ENCODE results near the gene SPOCK1. TPM values are rescaled to one million over a fixed set of nuclear protein-coding genes. Genes with fewer than 3 reads are reported as not detected.

Gene SPOCK1
- total and polyA plus RNA-seq, 2 of the 4 experiments (the other 2 are of a cell fraction) = 5.0 to 20.3 TPM

DNA sequence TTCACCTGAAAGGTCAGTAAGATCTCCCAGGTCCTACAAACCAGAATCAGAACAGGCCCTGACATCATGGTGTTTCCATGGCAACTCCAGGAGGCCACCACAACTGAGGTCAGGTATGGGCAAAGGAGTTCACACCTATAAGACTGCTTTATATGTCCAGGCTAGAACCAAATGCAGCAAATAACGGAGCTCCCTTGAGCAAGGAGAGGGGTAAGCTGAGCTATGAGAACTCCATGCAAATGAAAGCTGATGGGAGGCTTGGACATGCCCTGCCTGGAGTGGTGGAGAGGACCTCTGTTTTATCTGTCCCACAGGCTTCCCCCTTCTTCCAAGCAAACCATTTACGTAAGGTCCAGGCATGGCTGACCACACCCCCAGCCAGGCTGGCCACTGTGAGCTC lies 207.7 kb downstream of the SPOCK1 start:
- no peaks in the 10 kb centered on the region for H3K9me1 ChIP-seq (ENCODE audit: insufficient read depth, low read length)
- no peak overlapping the region for H3K4me2 ChIP-seq (ENCODE audit: low read depth, low read length)
- in situ Hi-C loops (cut with MboI; ENCODE audit: low sequenced_read_pairs) = no loop called here
- H3K27me3 ChIP-seq (ENCODE audit: control insufficient read depth, insufficient read depth, low read length) = peaks cover 6% of the 10 kb centered on the region
- H4K5ac ChIP-seq (ENCODE audit: low read depth, low read length) = no peak overlapping the region
- ChIA-PET CTCF (no interaction called here), POLR2A (ENCODE audit: unreplicated experiment) (no interaction called here)
- no peak overlapping the region for H3K14ac ChIP-seq (replicated peaks; ENCODE audit: low read depth, low read length)
- no peak overlapping the region for H3K4me3 ChIP-seq (ENCODE audit: insufficient read depth, low read depth, low read length)
- dilution Hi-C loops (cut with HindIII; ENCODE audit: low sequenced_read_pairs, unreplicated experiment) = no loop called here
- H3K56ac ChIP-seq (ENCODE audit: extremely low read depth, insufficient read depth, low read length) = no peak overlapping the region
- no peaks in the 10 kb centered on the region for H3K9me3 ChIP-seq (ENCODE audit: control insufficient read depth, insufficient read depth, low read length)
- peak overlapping the region; percentile 11 for H2AK9ac ChIP-seq (replicated peaks; ENCODE audit: low read depth, low read length, poor library complexity)
- H2BK20ac ChIP-seq (ENCODE audit: low read depth, low read length) = no peak overlapping the region
- TF ChIP-seq MXI1 (IDR thresholded peaks at IDR 0.05; ENCODE audit: borderline replicate concordance, low read depth, low read length) (no peak), RCOR1 (IDR thresholded peaks at IDR 0.05; ENCODE audit: insufficient replicate concordance, low read length) (no peak), NFE2L2 (IDR thresholded peaks at IDR 0.05; ENCODE audit: low read depth, low read length) (no peak), CEBPB (IDR thresholded peaks at IDR 0.05; ENCODE audit: low read depth, low read length) (no peak), FOS (IDR thresholded peaks at IDR 0.05; ENCODE audit: low read depth, low read length) (no peak), MAFK (IDR thresholded peaks at IDR 0.05; ENCODE audit: low read depth, low read length) (no peak), POLR2A (IDR thresholded peaks at IDR 0.05; ENCODE audit: low read depth, low read length) (no peak), RFX5 (IDR thresholded peaks at IDR 0.05; ENCODE audit: low read depth, low read length) (no peak)
- TF ChIP-seq, protein P1, sequence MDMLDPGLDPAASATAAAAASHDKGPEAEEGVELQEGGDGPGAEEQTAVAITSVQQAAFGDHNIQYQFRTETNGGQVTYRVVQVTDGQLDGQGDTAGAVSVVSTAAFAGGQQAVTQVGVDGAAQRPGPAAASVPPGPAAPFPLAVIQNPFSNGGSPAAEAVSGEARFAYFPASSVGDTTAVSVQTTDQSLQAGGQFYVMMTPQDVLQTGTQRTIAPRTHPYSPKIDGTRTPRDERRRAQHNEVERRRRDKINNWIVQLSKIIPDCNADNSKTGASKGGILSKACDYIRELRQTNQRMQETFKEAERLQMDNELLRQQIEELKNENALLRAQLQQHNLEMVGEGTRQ (IDR thresholded peaks at IDR 0.05; ENCODE audit: low read depth, low read length) = no peak
- TF ChIP-seq, protein P2, sequence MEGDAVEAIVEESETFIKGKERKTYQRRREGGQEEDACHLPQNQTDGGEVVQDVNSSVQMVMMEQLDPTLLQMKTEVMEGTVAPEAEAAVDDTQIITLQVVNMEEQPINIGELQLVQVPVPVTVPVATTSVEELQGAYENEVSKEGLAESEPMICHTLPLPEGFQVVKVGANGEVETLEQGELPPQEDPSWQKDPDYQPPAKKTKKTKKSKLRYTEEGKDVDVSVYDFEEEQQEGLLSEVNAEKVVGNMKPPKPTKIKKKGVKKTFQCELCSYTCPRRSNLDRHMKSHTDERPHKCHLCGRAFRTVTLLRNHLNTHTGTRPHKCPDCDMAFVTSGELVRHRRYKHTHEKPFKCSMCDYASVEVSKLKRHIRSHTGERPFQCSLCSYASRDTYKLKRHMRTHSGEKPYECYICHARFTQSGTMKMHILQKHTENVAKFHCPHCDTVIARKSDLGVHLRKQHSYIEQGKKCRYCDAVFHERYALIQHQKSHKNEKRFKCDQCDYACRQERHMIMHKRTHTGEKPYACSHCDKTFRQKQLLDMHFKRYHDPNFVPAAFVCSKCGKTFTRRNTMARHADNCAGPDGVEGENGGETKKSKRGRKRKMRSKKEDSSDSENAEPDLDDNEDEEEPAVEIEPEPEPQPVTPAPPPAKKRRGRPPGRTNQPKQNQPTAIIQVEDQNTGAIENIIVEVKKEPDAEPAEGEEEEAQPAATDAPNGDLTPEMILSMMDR (conservative IDR thresholded peaks at IDR 0.05; ENCODE audit: low read depth, low read length) = no peak
- no peak overlapping the region for H2AFZ ChIP-seq (replicated peaks; ENCODE audit: low read length, poor library complexity)
- no peak for ATAC-seq (ENCODE audit: low read depth)
- no peak for DNase-seq
- no CpG with 5 or more reads among the region's 2 CpGs for WGBS, 2 experiments (ENCODE audit: extremely low coverage in 2 of 2, insufficient read length in 1 of 2)
- no peaks in the 10 kb centered on the region for H3K79me1 ChIP-seq (ENCODE audit: low read depth in 1 of 2, low read length in 2 of 2)
- no peaks in the 10 kb centered on the region for H3K36me3 ChIP-seq (ENCODE audit: control insufficient read depth, insufficient read depth, low read length)
- H3K23ac ChIP-seq (ENCODE audit: low read depth, low read length) = no peak overlapping the region
- H3K27ac ChIP-seq (ENCODE audit: insufficient read depth, low read length) = no peak overlapping the region
- no peak overlapping the region for H2BK15ac ChIP-seq (ENCODE audit: low read depth, low read length)
- H3K4me1 ChIP-seq (ENCODE audit: control insufficient read depth, insufficient read depth, low read length) = no peaks in the 10 kb centered on the region
- no peak overlapping the region for H3K9ac ChIP-seq (ENCODE audit: low read depth, low read length)
- intact Hi-C loops (cut with micrococcal nuclease) = no loop called here
- no peak overlapping the region for H3K4ac ChIP-seq (ENCODE audit: low read depth, low read length)
- H4K20me1 ChIP-seq (ENCODE audit: insufficient read depth, low read length) = no peaks in the 10 kb centered on the region
- no peak overlapping the region for H3K18ac ChIP-seq (ENCODE audit: low read depth, low read length)
- no TSS peak for BruUV-seq (replicated peaks)
- no peak overlapping the region for H2BK120ac ChIP-seq (ENCODE audit: low read depth, low read length)
- no peak overlapping the region for H2BK5ac ChIP-seq (ENCODE audit: low read depth, low read length, poor library complexity, severe bottlenecking)
- no peak overlapping the region for H4K91ac ChIP-seq (ENCODE audit: insufficient read depth, low read depth, low read length)
- H2AK5ac ChIP-seq (ENCODE audit: low read depth, low read length) = no peak overlapping the region
- H4K8ac ChIP-seq (ENCODE audit: low read depth in 2 of 2, low read length in 2 of 2) = no peak overlapping the region

Data from IMR-90 (cell line).